CD4-positive, alpha-beta T cell (primary cell): ENCODE results near the gene CHID1. TPM values are rescaled to one million over a fixed set of nuclear protein-coding genes. Genes with fewer than 3 reads are reported as not detected.

Experiments used
- ATAC-seq: fragments of 200-7000 bp; cut with Tn5 transposase; one replicate; pipeline ENCODE4 v1.10.0; 2022; ENCODE audit warnings: mild to moderate bottlenecking; ENCODE audit not compliant: poor library complexity
- CTCF ChIA-PET: fragments of 350-600 bp; sonication (Branson Sonifier 250); formaldehyde crosslinking; loops from one replicate; lab custom pipeline; 2021; ENCODE audit warnings: antibody characterized with exemption, inconsistent platforms; lab: Charles Lee
- POLR2A ChIA-PET: fragments of 350-600 bp; sonication (Branson Sonifier 250); formaldehyde crosslinking; loops from one replicate; lab custom pipeline; 2021; ENCODE audit warnings: antibody characterized with exemption, inconsistent platforms; lab: Charles Lee
- DNase-seq, 14 experiments: peaks; one replicate each; pipeline ENCODE4 v3.0.0-alpha.2; 2013 to 2020; ENCODE audit warnings: mixed read lengths in 2 of 14
- H3K27ac ChIP-seq, 2 donors: one replicate each; pipeline versions ENCODE4 v1.5.1 to v1.7.0; 2013; ENCODE audit warnings: low read length in 2 of 2, low read depth in 1 of 2, mild to moderate bottlenecking in 1 of 2
- H3K27me3 ChIP-seq, 2 experiments: 1 replicate in 1 of 2; 2 replicates in 1 of 2; pipeline versions ENCODE4 v1.6.1 to v1.7.0; 2013; ENCODE audit warnings: low read length in 2 of 2, control low read depth in 1 of 2, mild to moderate bottlenecking in 1 of 2, moderate library complexity in 1 of 2; ENCODE audit not compliant: insufficient read depth in 2 of 2, control insufficient read depth in 1 of 2
- H3K36me3 ChIP-seq: one replicate; pipeline ENCODE4 v1.6.1; 2013; ENCODE audit warnings: low read length, control low read depth; ENCODE audit not compliant: insufficient read depth
- H3K4me1 ChIP-seq: one replicate; pipeline ENCODE4 v1.6.1; 2013; ENCODE audit warnings: low read length, control low read depth; ENCODE audit not compliant: insufficient read depth
- H3K4me3 ChIP-seq: one replicate; pipeline ENCODE4 v1.5.1; 2013; ENCODE audit warnings: mild to moderate bottlenecking, low read length, moderate library complexity
- H3K9me3 ChIP-seq, 2 experiments: 1 replicate in 1 of 2; 2 replicates in 1 of 2; pipeline versions ENCODE4 v1.6.1 to v1.7.0; 2013; ENCODE audit warnings: low read length in 2 of 2, mild to moderate bottlenecking in 2 of 2, control low read depth in 1 of 2, moderate library complexity in 1 of 2; ENCODE audit not compliant: control insufficient read depth in 1 of 2, insufficient read depth in 1 of 2
- H3K27ac Mint-ChIP-seq: one replicate; pipeline ENCODE4 v1.8.0; 2020; ENCODE audit warnings: mixed read lengths
- H3K27me3 Mint-ChIP-seq: one replicate; pipeline ENCODE4 v1.8.0; 2021; ENCODE audit warnings: mixed read lengths
- H3K36me3 Mint-ChIP-seq: one replicate; pipeline ENCODE4 v1.8.0; 2021; ENCODE audit warnings: low read depth, mixed read lengths
- H3K4me1 Mint-ChIP-seq: one replicate; pipeline ENCODE4 v1.8.0; 2021; ENCODE audit warnings: low read depth, mixed read lengths
- H3K4me3 Mint-ChIP-seq: one replicate; pipeline ENCODE4 v1.8.0; 2020; ENCODE audit warnings: mild to moderate bottlenecking, mixed read lengths
- H3K9me3 Mint-ChIP-seq: one replicate; pipeline ENCODE4 v1.8.0; 2020; ENCODE audit warnings: mixed read lengths
- intact Hi-C, 2 experiments: fragments of 100-400 bp; cut with DNase I in 1 of 2; cut with micrococcal nuclease in 1 of 2; formaldehyde crosslinking; loops; one replicate each; pipeline versions ENCODE4 v1.15.1 to v1.9.0; 2023 to 2025; cut with DNase I, micrococcal nuclease
- total RNA-seq, 174 experiments: library from RNA in 2 of 174; stranded (reverse) in 2 of 174; gene quantifications; one replicate each; pipeline ENCODE4 v1.2.3 and lab custom pipeline; 2021 to 2026
- TF ChIP-seq, protein P1 (sequence below): fragments of 200-600 bp; IDR thresholded peaks from one replicate; pipeline ENCODE4 v1.8.0; 2022; ENCODE audit warnings: antibody characterized with exemption, mild to moderate bottlenecking

Gene CHID1
- total RNA-seq, 2 experiments from 2014 or later, result 17.1 to 22.8 TPM

DNA sequence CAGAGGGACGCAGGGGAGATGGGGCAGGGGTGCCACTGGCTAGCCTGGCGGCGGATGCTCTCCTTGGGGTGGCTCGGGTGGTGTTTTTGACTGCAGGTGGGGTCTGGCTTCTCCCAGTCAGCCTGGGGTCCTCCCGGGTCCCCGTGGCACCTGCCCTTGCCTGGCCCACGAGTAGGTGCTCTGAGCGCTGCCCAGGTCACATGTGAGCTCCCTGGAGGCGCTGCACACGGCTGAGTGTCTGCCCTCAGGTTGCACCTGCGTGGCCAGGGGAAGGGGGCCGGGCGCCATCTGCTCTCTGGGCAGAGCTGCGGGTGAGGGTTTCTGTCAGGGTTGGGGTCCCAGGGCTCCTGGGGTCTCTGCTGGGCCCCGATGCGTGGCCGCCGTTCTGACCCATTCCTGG, 62.7 kb downstream of the CHID1 start:
- Histone ChIP-seq H3K9me3 (peaks cover 0 to 7% of the 10 kb centered on the region in 2 experiments), H3K4me1 (peaks cover 35% of the 10 kb centered on the region), H3K27ac (no peak overlapping the region), H3K36me3 (no peaks in the 10 kb centered on the region), H3K27me3 (peaks cover 7 to 18% of the 10 kb centered on the region in 2 experiments), H3K4me3 (no peak overlapping the region)
- POLR2A ChIA-PET, result interaction anchor here (0.8 to 2.5 kb wide), 3 partner anchors 21 to 28 kb away, joined by 3 to 8 read pairs (median 4); partner anchors contain the start of gene PNPLA2
- TF ChIP-seq, protein P1, sequence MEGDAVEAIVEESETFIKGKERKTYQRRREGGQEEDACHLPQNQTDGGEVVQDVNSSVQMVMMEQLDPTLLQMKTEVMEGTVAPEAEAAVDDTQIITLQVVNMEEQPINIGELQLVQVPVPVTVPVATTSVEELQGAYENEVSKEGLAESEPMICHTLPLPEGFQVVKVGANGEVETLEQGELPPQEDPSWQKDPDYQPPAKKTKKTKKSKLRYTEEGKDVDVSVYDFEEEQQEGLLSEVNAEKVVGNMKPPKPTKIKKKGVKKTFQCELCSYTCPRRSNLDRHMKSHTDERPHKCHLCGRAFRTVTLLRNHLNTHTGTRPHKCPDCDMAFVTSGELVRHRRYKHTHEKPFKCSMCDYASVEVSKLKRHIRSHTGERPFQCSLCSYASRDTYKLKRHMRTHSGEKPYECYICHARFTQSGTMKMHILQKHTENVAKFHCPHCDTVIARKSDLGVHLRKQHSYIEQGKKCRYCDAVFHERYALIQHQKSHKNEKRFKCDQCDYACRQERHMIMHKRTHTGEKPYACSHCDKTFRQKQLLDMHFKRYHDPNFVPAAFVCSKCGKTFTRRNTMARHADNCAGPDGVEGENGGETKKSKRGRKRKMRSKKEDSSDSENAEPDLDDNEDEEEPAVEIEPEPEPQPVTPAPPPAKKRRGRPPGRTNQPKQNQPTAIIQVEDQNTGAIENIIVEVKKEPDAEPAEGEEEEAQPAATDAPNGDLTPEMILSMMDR, result no peak
- H3K9me3 Mint-ChIP-seq, result no peaks in the 10 kb centered on the region
- CTCF ChIA-PET, result interaction anchor here (1.3 to 1.9 kb wide), 2 partner anchors 28 to 203 kb away, joined by 7 to 11 read pairs; partner anchors contain the start of gene PNPLA2
- H3K4me3 Mint-ChIP-seq, result no peak overlapping the region
- peaks cover 4% of the 10 kb centered on the region for H3K4me1 Mint-ChIP-seq
- no peak for ATAC-seq
- intact Hi-C loops, result loop anchor here (1.0 to 10.0 kb wide), 7 partner anchors 77 to 727 kb away; partner anchors contain the start of genes AP2A2 (in 2 of the 2) and DUSP8 (in 1 of the 2)
- no peak overlapping the region for H3K27ac Mint-ChIP-seq
- H3K27me3 Mint-ChIP-seq, result peaks cover 4% of the 10 kb centered on the region
- peak in 1 of 14 experiments; percentile 38 for DNase-seq
- H3K36me3 Mint-ChIP-seq, result no peaks in the 10 kb centered on the region

DNA sequence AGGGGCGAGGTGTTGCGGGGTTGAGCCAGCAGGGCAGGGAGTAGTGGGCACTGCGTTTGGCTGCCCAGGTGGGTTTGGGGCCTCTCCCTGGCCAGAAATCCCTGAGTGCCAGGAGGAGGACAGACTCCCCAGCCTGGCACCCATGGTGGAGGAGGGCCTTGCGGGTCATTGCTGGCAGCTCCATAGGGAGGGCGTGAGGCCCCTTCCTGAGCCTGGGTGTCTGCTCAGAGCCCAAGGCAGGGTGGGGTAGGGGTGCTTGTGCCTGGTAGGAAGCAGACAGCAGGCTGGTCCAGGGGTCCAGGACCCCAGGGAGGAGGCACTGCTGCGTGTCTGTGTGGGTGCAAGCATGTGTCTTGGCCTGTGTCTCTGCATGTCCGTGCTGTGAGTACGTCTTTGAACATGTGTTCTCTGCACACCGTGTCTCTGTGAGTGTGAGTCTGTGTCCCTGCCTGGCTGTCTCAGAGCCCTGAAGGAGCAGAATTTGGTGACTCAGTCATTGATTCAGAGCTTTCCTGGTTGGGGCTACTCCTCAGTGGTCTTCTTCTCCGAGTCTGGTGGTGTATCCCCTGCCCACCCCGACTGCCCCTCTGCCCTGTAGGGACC, 64.0 kb downstream of the CHID1 start:
- peaks cover 7 to 18% of the 10 kb centered on the region in 2 experiments for H3K27me3 ChIP-seq
- Mint-ChIP-seq H3K4me3 (peak overlapping the region; percentile 66), H3K27me3 (peaks cover 4% of the 10 kb centered on the region), H3K36me3 (no peaks in the 10 kb centered on the region), H3K27ac (no peak overlapping the region), H3K9me3 (no peaks in the 10 kb centered on the region), H3K4me1 (peaks cover 4% of the 10 kb centered on the region)
- H3K27ac ChIP-seq, result no peak overlapping the region
- peaks cover 0 to 7% of the 10 kb centered on the region in 2 experiments for H3K9me3 ChIP-seq
- CTCF ChIA-PET, result no interaction called here
- POLR2A ChIA-PET, result interaction anchor here (2.5 to 7.6 kb wide), 2 partner anchors 16 to 27 kb away, joined by 8 to 71 read pairs; partner anchors contain the start of genes CD151, CRACR2B and PNPLA2
- peaks cover 38% of the 10 kb centered on the region for H3K4me1 ChIP-seq
- DNase-seq (no peak), ATAC-seq (no peak)
- intact Hi-C loops, result loop anchor here (5.0 to 10.0 kb wide), 5 partner anchors 78 to 728 kb away; partner anchors contain the start of genes AP2A2 (in 1 of the 2) and DUSP8 (in 1 of the 2)
- TF ChIP-seq, protein P1, result no peak
- H3K36me3 ChIP-seq, result no peaks in the 10 kb centered on the region
- no peak overlapping the region for H3K4me3 ChIP-seq

DNA sequence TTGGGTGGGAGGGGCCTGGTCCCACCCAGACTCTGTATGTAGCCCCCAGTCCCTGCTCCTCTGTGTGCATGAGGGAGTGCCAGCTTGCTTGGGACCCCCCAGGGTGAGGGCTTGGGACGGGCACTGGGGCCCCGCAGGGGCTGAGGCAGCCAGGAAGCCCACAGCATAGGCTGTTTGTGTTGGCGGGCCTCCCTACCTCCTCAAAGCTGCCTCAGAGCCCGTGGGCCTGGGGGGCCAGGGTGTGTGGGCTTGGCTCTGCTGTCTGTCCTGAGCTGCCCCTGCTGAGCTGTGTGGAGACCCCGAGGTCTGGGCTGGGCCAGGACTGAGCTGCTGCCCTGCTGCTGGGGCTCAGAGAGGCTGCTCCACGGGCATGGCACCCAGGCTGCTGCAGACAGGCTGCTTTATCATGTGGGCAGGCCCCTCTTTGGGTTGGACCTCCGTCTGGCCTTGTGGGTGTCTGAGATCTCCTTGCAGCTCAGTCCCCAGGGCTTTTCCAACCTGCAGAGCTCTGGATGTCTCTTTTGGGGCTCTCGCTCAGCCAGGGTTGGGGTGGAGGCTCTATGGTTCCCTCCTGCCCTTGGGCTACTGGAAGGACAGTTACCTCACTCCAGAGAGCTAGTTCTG, 64.6 kb downstream of the CHID1 start:
- peaks cover 6% of the 10 kb centered on the region for H3K4me1 Mint-ChIP-seq
- no peak overlapping the region for H3K4me3 Mint-ChIP-seq
- peaks cover 7 to 18% of the 10 kb centered on the region in 2 experiments for H3K27me3 ChIP-seq
- intact Hi-C loops, result loop anchor here (5.0 to 10.0 kb wide), 5 partner anchors 79 to 729 kb away; partner anchors contain the start of genes AP2A2 (in 1 of the 2) and DUSP8 (in 1 of the 2)
- no peak for ATAC-seq
- H3K4me1 ChIP-seq, result peaks cover 45% of the 10 kb centered on the region
- CTCF ChIA-PET, result no interaction called here
- H3K36me3 Mint-ChIP-seq, result peaks cover 1% of the 10 kb centered on the region
- peaks cover 0 to 7% of the 10 kb centered on the region in 2 experiments for H3K9me3 ChIP-seq
- DNase-seq, result no peak
- H3K27me3 Mint-ChIP-seq, result peaks cover 4% of the 10 kb centered on the region
- no peaks in the 10 kb centered on the region for H3K9me3 Mint-ChIP-seq
- H3K27ac ChIP-seq, result no peak overlapping the region
- no peak overlapping the region for H3K4me3 ChIP-seq
- TF ChIP-seq, protein P1, result no peak
- no peaks in the 10 kb centered on the region for H3K36me3 ChIP-seq
- no peak overlapping the region for H3K27ac Mint-ChIP-seq
- POLR2A ChIA-PET, result interaction anchor here (2.5 to 7.6 kb wide), 2 partner anchors 16 to 26 kb away, joined by 8 to 71 read pairs; partner anchors contain the start of genes CD151, CRACR2B and PNPLA2
